Smooth muscle cell of the pulmonary artery (primary cell): Measurements from ENCODE around the gene APOBEC3C. TPM values are rescaled to one million over a fixed set of nuclear protein-coding genes. Genes with fewer than 3 reads are reported as not detected.

ENCODE experiments used
- total RNA-seq: library from RNA; depleted of rRNA; stranded (reverse); fragments of >200 nt; gene quantifications from 2 replicates; pipeline ENCODE4 v1.2.3, GENCODE V29; 2014

The APOBEC3C gene
- total RNA-seq, result 13.1 and 15.0 TPM in 2 replicates

GRCh38 chr22:39013942-39014722, at the start of gene APOBEC3C:
Gene APOBEC3C (plus strand): TSS chr22:39014257. CDS start chr22:39014363, 106 bp downstream.

DNA sequence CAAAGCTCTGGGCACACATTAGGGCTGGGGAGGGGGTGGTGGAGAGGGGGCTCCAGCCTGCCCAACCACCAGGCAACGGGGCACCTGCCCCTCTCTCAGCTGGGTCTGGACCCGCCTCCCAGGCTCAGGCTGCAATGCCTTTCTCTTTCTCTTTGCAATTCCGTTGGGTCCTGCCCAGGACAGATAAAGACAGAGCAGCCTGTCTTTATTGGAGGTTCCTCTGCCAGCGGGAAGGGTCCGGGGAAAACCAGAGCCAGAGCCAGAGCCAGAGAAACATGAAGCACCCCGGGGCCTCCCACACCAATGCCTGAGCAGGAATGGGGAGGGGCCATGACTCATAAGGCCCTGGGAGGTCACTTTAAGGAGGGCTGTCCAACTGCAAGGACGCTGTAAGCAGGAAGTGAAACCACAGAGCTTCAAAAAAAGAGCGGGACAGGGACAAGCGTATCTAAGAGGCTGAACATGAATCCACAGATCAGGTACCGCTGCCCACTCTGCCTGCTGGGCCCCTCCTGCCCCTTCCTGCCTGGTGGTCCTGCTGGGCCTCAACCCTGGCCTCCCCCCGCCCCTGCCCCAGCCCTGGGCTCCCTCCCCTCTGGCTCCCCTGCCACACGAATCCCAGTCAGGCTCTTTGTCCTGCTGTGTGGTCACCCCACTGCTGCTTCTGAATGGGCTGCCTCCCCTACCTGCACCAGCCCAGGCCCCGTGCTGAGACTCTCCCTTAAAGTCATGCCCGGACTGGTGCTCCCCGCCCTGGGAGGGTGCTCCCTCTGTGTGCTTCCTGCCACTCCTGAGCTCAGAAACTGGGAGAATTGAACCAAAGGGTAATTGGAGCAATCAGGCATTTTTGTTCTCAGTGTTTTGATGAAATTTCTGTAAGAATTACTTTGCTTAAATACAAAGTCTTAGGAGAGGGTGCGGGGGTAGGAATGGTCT, 31.8 kb upstream of the APOBEC3C start, which contains the start of gene APOBEC3B:
APOBEC3B (plus strand) TSS at position 356 of the 936 bp plus-strand sequence; CDS start at position 463, 107 bp downstream.

DNA sequence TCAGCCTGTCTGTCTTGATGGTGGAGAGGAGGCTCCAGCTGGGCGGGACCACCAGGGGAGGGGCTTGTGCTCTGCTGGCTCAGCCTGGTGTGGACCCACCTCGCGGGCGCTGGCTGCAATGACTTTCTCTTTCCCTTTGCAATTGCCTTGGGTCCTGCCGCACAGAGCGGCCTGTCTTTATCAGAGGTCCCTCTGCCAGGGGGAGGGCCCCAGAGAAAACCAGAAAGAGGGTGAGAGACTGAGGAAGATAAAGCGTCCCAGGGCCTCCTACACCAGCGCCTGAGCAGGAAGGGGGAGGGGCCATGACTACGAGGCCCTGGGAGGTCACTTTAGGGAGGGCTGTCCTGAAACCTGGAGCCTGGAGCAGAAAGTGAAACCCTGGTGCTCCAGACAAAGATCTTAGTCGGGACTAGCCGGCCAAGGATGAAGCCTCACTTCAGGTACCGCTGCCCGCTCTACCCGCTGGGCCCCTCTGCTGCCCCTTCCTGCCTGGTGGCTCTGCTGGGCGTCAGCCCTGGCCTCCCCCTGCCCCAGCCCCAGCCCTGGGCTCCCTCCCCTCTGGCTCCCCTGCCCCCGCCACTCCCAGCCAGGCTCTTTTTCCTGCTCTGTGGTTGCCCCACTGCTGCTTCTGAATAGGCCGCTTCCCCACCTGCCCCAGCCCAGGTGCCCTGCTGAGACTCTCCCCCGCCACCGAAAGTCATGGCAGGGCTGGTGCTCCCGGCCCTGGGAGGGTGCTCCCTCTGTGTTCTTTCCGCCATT, 26.7 kb downstream of the APOBEC3C start, which contains the start of gene APOBEC3F:
APOBEC3F (plus strand) TSS at position 327 of the 759 bp plus-strand sequence; CDS start at position 424, 97 bp downstream.

Other genes with a start within 250 kb of the APOBEC3C start
- 17.3 and 20.3 TPM in 2 replicates for gene DNAL4, start 220.1 kb upstream of the APOBEC3C start, total RNA-seq
- gene NPTXR, start 170.2 kb upstream of the APOBEC3C start, total RNA-seq, result 4.7 and 7.8 TPM in 2 replicates
- gene CBX6, start 142.0 kb upstream of the APOBEC3C start, total RNA-seq, result 61.8 and 65.1 TPM in 2 replicates
- not detected in 2 replicates for gene APOBEC3A, start 56.6 kb upstream of the APOBEC3C start, total RNA-seq
- 0.30 and 2.0 TPM in 2 replicates for gene APOBEC3B, start 31.9 kb upstream of the APOBEC3C start, total RNA-seq
- gene APOBEC3D, start 6.9 kb downstream of the APOBEC3C start, total RNA-seq, result 1.4 and 1.6 TPM in 2 replicates
- gene APOBEC3F, start 26.6 kb downstream of the APOBEC3C start, total RNA-seq, result 6.3 and 7.6 TPM in 2 replicates
- gene APOBEC3G, start 63.0 kb downstream of the APOBEC3C start, total RNA-seq, result 3.8 and 16.2 TPM in 2 replicates
- gene APOBEC3H, start 83.0 kb downstream of the APOBEC3C start, total RNA-seq, result 0.98 TPM in 1 of 2 replicates, not detected in the other
- gene CBX7, start 138.4 kb downstream of the APOBEC3C start, total RNA-seq, result 8.2 and 9.5 TPM in 2 replicates
- 0.33 and 0.40 TPM in 2 replicates for gene PDGFB, start 230.7 kb downstream of the APOBEC3C start, total RNA-seq